Coronary artery (tissue), 2 donors: ENCODE measurements around the gene B3GLCT.
A peak's percentile ranks its signal among the peaks of the same experiment; 100 is the strongest.

ENCODE experiments used
- DNase-seq: peaks from one replicate; pipeline ENCODE4 v3.0.0-alpha.2; 2017; ENCODE audit warnings: low spot score
- H3K27ac ChIP-seq, 2 donors: fragments of 200-600 bp; sonication (generic); one replicate each; pipeline ENCODE4 v1.5.1; 2016 to 2019
- H3K4me3 ChIP-seq: fragments of 200-600 bp; sonication (generic); 2 replicates; pipeline ENCODE4 v1.5.1; 2016; ENCODE audit warnings: mild to moderate bottlenecking, moderate library complexity
- TF ChIP-seq, protein P1 (sequence below): fragments of 200-600 bp; sonication (generic); IDR thresholded peaks from one replicate; pipeline ENCODE4 v1.5.1; 2019; ENCODE audit warnings: antibody characterized with exemption

Gene B3GLCT

DNA sequence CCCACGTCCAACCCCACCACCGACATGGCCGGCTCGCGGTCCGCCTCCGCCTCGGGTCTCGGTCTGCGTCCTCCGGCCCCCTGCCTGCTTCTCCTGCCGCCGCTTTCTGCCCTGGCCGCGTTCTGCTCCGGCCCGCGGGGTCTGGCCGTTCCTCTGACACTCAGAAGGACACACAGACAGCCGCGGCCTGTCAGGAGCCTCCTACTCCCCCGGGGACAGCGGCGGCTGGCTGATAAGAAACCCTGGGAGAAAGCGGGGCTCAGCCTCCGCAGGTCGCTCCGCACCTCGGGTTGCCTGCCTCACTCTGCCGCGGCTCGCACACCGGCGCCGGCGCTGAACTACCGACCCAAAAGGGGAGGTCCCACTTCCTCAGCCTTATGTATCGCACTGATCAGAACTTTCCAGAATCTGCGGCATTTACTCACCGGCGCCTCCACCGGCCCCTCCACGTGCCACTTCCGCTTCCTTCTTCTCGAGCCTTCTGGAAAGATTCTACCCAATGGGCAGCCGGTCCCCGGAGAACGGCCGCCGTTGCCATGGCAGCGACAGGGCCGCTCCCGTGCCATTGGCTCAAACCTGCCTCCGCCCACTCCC is 38.1 kb upstream of the B3GLCT start, which contains the start of gene HSPH1:
Gene HSPH1 (minus strand): TSS at position 348 of the 594 bp plus-strand sequence. CDS start 322 bp downstream, at position 26.
- TF ChIP-seq, protein P1, sequence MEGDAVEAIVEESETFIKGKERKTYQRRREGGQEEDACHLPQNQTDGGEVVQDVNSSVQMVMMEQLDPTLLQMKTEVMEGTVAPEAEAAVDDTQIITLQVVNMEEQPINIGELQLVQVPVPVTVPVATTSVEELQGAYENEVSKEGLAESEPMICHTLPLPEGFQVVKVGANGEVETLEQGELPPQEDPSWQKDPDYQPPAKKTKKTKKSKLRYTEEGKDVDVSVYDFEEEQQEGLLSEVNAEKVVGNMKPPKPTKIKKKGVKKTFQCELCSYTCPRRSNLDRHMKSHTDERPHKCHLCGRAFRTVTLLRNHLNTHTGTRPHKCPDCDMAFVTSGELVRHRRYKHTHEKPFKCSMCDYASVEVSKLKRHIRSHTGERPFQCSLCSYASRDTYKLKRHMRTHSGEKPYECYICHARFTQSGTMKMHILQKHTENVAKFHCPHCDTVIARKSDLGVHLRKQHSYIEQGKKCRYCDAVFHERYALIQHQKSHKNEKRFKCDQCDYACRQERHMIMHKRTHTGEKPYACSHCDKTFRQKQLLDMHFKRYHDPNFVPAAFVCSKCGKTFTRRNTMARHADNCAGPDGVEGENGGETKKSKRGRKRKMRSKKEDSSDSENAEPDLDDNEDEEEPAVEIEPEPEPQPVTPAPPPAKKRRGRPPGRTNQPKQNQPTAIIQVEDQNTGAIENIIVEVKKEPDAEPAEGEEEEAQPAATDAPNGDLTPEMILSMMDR: no peak
- Histone ChIP-seq H3K27ac (peak within 1 kb of the TSS; percentile 90 to 93), H3K4me3 (peak within 1 kb of the TSS; percentile 92)
- DNase-seq: peak; percentile 100

DNA sequence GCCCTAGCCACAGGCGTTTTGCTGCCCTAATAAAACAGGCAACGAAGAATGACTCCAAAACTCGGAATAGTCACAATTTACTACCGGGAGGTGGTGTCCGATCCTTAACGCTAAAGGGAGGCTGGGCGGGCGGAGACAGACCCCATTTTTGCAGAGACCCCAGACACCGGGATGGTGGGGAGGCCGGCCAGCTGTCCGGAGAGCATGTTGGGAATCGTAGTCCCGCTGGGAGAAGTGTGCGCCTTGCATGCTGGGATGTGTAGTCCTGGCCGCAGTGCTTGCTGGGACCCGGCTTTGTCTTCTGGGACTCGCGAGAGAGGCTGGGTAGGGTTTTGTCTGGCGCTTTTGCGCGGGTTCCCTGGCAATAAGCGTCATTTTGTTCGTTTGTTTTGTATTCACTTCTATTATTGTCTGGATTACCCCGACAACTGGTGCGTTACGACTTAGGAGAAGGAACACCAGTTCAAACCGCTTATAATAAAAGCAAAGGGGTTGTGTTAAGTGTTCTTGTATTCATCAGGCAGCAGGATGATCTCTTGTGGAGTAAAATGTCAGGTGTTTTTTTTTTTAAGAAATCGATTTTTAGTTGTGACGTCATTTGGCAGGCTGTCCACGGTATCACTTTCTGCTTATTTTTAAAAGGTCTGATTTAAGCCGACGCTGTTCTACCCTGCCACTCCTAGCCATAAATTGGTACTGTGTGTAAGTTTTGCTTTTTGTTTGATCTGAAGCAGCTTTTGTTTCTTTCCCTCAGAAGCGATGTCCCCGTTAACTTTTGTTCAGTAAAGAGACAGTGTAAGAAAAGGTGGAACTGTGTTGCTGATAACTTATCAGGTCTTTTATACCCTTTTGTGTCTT is 37.4 kb upstream of the B3GLCT start:
- H3K27ac ChIP-seq: peak overlapping the region; percentile 90 to 93
- H3K4me3 ChIP-seq: peak overlapping the region; percentile 92
- peak; percentile 98 for DNase-seq
- TF ChIP-seq, protein P1: no peak

DNA sequence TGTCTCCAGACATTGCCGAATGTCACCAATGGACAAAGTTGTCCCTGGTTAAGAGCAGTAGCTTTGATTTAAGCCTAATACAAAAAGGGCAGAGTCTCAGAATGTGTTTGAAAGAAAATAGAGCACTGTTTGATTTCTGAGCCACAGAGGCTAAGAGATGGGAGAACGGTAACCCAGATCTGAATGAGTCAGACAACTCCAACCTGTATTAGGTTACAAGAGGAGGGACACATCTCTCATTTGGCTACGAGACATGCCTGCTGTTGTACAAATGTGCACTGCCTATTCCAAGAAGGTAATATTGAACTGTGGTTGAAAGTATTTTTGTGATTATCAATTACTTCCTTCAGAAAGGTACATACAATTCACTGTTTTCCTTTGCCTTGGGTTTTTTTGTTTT is 33.2 kb upstream of the B3GLCT start:
- DNase-seq: no peak
- Histone ChIP-seq H3K27ac (no peak overlapping the region), H3K4me3 (no peak overlapping the region)
- TF ChIP-seq, protein P1: no peak

DNA sequence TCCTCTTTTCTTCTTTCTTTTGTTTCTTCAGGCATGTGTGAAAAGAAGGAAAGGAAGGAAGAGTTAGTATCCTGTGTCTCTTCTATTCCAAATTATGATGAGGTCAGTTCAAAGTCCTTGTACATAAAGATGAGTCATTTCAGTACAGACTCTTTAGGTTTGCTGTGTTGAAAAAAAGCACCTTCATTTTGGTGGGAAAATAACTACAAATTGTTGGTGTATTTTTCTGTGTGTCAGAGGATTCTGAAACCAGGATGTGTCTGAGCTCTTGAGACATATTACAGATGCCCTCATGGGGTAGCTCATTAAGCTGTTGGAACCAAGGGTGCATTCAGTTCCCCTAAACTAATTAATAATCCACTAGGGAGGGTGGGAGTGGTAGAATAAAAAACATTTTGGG is 32.3 kb upstream of the B3GLCT start:
- Histone ChIP-seq H3K4me3 (no peak overlapping the region), H3K27ac (no peak overlapping the region)
- DNase-seq: no peak
- TF ChIP-seq, protein P1: no peak

DNA sequence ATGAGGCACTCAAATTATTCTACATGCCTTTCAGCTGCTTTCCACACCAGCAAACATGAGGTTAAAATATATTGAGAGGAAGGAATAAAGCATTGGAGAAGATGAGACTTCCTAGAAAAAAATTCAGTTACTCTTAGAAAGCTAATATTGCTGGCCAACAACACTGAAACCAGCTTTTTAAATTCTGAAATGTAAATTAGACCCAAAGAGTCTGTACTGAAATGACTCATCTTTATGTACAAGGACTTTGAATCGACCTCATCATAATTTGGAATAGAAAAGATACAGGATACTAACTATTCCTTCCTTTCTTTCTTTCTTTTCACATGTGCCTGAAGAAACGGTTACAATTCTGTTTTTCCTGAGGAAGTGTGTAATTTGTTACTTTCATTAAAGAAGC is 31.6 kb upstream of the B3GLCT start:
- no peak for DNase-seq
- Histone ChIP-seq H3K4me3 (no peak overlapping the region), H3K27ac (no peak overlapping the region)
- TF ChIP-seq, protein P1: no peak

DNA sequence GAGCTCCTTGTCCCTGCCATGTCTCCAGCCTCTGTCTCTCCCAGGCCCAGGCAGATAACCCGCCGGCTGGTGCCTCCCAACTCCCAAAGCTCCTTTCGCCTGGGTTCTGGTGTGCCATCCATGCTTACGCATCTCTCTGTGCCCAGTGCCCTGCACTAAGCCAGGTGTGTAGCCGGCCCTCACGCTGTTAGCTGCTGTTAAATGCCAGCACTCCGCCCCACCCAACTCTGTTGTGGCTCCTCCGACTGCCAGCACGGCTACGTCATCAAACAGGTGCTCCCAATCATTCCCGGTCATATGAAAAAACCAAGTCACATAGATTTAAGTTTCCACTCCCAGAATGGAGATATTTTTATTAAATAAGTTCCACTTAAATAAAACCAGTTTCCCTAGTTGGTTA is 31.0 kb upstream of the B3GLCT start:
- H3K27ac ChIP-seq: no peak overlapping the region
- H3K4me3 ChIP-seq: no peak overlapping the region
- TF ChIP-seq, protein P1: no peak
- DNase-seq: no peak
